GM19043 (cell line): ENCODE results near the gene BRINP1.

ENCODE experiments used
- ATAC-seq: cut with Tn5 transposase; IDR thresholded peaks from one replicate; pipeline ENCODE4 v1.9.1; 2021; ENCODE audit warnings: low read depth; ENCODE audit not compliant: unreplicated experiment

The BRINP1 gene

DNA sequence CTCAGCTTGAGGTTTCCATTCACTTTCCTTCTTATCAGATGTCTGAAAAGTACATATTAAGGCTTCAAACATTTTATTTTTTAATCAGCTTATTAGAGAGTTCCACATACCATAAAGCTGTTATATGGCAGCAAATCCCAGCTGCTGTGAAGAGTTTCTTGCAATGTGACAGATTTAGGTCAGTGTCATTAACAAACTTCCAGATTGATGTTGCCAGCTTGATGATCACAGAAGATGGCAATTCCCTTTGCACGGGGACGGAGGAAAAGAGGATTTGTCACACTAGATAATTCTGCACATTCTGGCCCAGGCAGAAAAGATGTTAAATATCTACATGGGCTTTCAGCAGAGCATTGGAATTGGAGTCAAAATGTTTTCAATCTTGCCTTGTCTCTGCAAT lies 215.8 kb downstream of the BRINP1 start:
- ATAC-seq = no peak

DNA sequence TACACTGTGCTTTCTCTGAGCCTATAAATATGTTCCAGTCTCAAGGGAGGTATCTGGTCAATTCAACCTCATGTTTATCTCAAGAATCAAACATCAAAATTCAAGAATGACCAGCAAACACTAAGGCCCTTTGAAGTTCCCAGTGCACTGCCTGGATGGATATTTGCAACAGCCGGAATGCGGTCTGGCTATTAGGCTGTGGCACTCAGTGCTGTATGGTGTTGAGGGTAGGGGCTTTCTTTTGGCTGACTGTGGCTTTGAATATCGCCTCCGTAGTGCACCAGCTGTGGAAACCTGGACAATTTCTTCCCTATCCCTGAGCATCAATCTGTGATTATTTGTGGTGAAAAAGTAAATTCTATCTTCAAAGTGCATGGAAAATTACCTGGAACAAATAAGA lies 220.4 kb downstream of the BRINP1 start:
- ATAC-seq = no peak

- ATAC-seq = no peak
These were observed 231.8 kb downstream of the BRINP1 start for GRCh38 chr9:119137479-119137878.

- no peak for ATAC-seq
These were observed 243.2 kb downstream of the BRINP1 start for GRCh38 chr9:119126040-119126439.

DNA sequence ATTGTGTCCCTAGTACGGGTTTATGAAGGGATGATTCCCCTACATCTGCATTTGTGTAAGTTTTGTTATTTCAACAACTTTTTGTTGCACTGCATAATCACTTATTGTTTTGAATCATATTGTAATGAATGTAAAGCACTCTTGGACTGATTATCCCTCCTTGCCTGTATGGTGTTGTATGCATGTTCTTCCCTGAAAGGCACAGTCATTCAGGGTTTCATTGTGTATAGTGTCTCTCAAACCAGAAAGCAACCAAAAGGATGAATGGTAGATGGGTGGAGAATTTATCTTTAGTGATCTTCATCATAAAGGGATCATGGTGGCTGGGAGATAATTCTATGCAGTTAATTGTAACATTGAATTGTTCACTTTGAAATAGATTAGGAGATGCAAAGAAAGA lies 247.3 kb downstream of the BRINP1 start:
- no peak for ATAC-seq

DNA sequence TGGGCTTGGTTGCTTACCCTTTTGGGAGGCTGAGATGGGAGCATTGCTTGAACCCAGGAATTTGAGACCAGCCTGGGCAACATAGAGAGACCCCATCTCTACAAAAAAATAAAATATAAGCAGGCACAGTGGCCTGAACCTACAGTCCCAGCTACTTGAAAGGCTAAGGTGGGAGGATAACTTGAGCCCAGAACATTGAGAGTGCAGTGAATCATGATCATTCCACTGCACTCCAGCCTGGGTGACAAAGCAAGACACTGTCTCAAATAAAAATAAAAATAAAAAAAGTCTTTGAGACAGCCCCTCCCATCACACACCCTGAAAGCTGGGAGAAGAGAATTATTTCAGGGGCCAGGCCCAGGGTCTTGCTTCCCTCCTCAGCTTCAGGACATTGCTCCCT lies 251.8 kb downstream of the BRINP1 start:
- no peak for ATAC-seq
